Pancreas (tissue), 10 donors: ENCODE results near the gene AGMO. TPM values are rescaled to one million over a fixed set of nuclear protein-coding genes. Genes with fewer than 3 reads are reported as not detected.

ENCODE experiments used
- ATAC-seq, 4 donors: fragments of 200-7000 bp; cut with Tn5 transposase; one replicate each; pipeline versions ENCODE4 v1.8.0 to v1.9.1; 2020; ENCODE audit warnings: mild to moderate bottlenecking in 4 of 4, moderate library complexity in 4 of 4
- DNase-seq, 6 donors: peaks; one replicate each; pipeline ENCODE4 v3.0.0-alpha.2; 2020
- FAIRE-seq: peaks from 2 replicates; lab custom pipeline; 2012; peaks lifted over from hg19 to GRCh38; lab: Jason Lieb, UNC
- H3K27ac ChIP-seq, 4 donors: fragments of 200-600 bp; sonication (generic); 1 replicate in 3 of 4; 2 replicates in 1 of 4; pipeline versions ENCODE4 v1.5.0 to v1.8.0; 2020
- H3K27me3 ChIP-seq, 4 donors: fragments of 200-600 bp; one replicate each; pipeline ENCODE4 v1.8.0; 2021
- H3K36me3 ChIP-seq, 3 donors: fragments of 200-600 bp; sonication (generic) in 1 of 3; one replicate each; pipeline versions ENCODE4 v1.5.0 to v1.8.0; 2020 to 2021
- H3K4me1 ChIP-seq, 3 donors: fragments of 200-600 bp; one replicate each; pipeline ENCODE4 v1.8.0; 2021
- H3K4me3 ChIP-seq, 4 donors: fragments of 200-600 bp; sonication (generic) in 2 of 4; one replicate each; pipeline versions ENCODE4 v1.5.0 to v1.8.0; 2020 to 2021
- H3K9me3 ChIP-seq, 4 donors: fragments of 200-600 bp; one replicate each; pipeline ENCODE4 v1.8.0; 2021
- WGBS, 2 donors: extraction: QIAGEN DNeasy Blood & Tissue Kit; methylation state at CpG; one replicate each; pipeline ENCODE4 v1.1.7; 2013; 5-methylcytosine and 5-hydroxymethylcytosine counted together
- intact Hi-C, 3 donors: fragments of 100-400 bp; cut with DNase I; formaldehyde crosslinking; loops; one replicate each; pipeline versions ENCODE4 v1.11.1 to v1.14.2; 2022
- polyA plus RNA-seq, 2 donors: library from polyadenylated mRNA; stranded (reverse); fragments of 200-250 nt; gene quantifications; one replicate each; pipeline ENCODE4 v1.2.3, GENCODE V29; 2013
- total RNA-seq, 6 donors: library from RNA; stranded (reverse); fragmentation: NEBNext Ultra II Directional in 4 of 6; extraction: Animal tissue kit (Norgen Biotek cat#: 25700) in 4 of 6; gene quantifications; one replicate each; pipeline versions ENCODE4 v1.2.1 to v1.2.4, GENCODE V29; 2021 to 2023
- TF ChIP-seq, protein P1 (sequence below), 4 donors: fragments of 200-600 bp; sonication (generic) in 3 of 4; IDR thresholded peaks; one replicate each; pipeline versions ENCODE4 v1.5.0 to v1.8.0; 2021; ENCODE audit warnings: antibody characterized with exemption in 4 of 4
- donor health status: healthy with polysubstance abuse.
- donor health status: DM: no; HTN: no; CAD: no; lungs with moderate emphysema.
- donor health status: DM: no; HTN: no; CAD: no.
- donor health status: control.
- donor health status: control.
- donor health status: Bipolar disorder and iron deficiency.
- donor health status: DM: yes; HTN: yes; CAD: no.
- donor health status: DM: no; HTN: no; CAD: no.
- donor health status: DM: no; HTN: no; CAD: no.
- donor health status: DM: yes; HTN: yes; CAD: no.

The AGMO gene
- total and polyA plus RNA-seq, 8 donors, result 0.09 to 0.25 (median 0.19) TPM; not detected in 3

DNA sequence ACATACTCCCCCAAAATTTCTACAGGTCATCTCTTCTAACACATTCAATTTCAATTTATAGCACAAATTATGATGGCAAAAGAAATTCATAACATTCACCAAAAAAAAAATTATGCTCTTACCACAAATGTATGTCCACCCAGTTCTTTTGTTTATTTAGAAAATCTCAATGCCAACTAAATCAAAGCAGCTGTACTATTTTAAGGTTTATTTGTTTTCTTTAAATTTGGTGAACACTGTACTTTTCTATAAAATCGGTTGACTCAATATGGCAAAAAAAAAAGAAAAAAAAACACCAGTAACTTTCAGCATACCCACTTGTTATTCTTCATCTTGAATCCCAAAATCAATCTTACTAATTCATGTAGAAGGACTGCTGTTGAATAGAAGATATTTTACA, 225.7 kb downstream of the AGMO start:
- Histone ChIP-seq H3K4me3 (no peak overlapping the region), H3K36me3 (no peaks in the 10 kb centered on the region), H3K9me3 (no peaks in the 10 kb centered on the region), H3K27me3 (no peaks in the 10 kb centered on the region), H3K27ac (no peak overlapping the region), H3K4me1 (no peaks in the 10 kb centered on the region)
- intact Hi-C loops, result no loop called here
- 56 to 65% methylated on average over 1 of the region's 1 CpG for WGBS, 2 donors
- FAIRE-seq, result no peak
- no peak for ATAC-seq
- DNase-seq, result no peak
- TF ChIP-seq, protein P1, sequence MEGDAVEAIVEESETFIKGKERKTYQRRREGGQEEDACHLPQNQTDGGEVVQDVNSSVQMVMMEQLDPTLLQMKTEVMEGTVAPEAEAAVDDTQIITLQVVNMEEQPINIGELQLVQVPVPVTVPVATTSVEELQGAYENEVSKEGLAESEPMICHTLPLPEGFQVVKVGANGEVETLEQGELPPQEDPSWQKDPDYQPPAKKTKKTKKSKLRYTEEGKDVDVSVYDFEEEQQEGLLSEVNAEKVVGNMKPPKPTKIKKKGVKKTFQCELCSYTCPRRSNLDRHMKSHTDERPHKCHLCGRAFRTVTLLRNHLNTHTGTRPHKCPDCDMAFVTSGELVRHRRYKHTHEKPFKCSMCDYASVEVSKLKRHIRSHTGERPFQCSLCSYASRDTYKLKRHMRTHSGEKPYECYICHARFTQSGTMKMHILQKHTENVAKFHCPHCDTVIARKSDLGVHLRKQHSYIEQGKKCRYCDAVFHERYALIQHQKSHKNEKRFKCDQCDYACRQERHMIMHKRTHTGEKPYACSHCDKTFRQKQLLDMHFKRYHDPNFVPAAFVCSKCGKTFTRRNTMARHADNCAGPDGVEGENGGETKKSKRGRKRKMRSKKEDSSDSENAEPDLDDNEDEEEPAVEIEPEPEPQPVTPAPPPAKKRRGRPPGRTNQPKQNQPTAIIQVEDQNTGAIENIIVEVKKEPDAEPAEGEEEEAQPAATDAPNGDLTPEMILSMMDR (IDR thresholded peaks at IDR 0.05), result no peak

DNA sequence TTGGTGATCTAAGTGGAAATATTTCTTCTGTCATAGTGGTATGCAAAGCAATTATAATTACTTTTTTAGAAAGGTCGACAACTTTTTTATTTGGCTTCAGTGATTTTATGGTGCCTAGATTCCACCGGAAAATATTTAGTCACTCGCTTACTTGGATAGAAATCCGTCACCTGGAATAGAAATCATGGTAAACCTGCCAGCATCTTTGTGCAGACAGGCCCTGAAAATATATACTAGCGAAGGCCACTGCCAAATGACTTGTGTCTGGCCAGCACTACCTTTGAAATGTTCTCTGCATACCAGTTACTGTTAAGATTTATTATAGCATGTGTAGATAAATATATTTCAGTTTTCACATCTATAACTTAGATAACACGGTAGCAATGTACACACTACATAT, 226.4 kb downstream of the AGMO start:
- FAIRE-seq (no peak), DNase-seq (no peak), ATAC-seq (no peak)
- H3K4me3 ChIP-seq, result no peak overlapping the region
- TF ChIP-seq, protein P1 (IDR thresholded peaks at IDR 0.05), result no peak
- no peaks in the 10 kb centered on the region for H3K9me3 ChIP-seq
- no peak overlapping the region for H3K27ac ChIP-seq
- intact Hi-C loops, result no loop called here
- WGBS, 2 donors, result 78 to 90% methylated on average over 6 of the region's 6 CpGs
- H3K36me3 ChIP-seq, result no peaks in the 10 kb centered on the region
- no peaks in the 10 kb centered on the region for H3K4me1 ChIP-seq
- no peaks in the 10 kb centered on the region for H3K27me3 ChIP-seq

DNA sequence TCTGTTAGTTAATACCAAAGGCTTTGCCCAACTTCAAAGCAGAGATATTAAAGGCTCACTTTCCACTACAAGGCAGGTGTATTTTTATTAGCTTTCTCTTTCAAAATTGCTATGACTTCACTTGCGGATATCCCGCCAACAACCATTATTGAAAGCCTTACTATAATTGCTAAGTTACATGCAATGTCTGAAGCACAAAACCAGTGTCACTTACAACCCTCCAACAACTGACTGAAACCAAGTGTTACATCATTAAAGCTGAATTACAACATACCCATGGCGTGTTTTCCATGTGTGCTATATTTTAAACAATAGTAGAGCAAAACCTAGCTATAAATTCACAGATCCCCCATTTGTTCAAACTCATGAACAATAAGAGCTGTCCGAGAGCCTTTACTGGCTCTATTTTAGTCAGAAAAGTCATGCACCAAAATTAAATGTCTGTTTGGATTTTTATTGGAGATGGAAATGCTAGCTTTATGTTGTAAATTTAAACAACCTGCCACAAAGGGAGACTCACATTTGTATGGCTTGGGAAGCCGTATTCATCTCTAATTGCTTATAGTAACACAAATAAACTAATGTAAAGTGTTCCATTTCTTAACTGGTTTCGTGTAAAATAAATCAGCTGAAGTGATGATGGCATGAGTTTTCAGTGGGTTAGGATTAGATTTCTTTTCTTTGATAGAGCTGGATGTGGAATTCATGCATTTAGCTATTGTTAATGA, 227.1 kb downstream of the AGMO start:
- Histone ChIP-seq H3K4me3 (no peak overlapping the region), H3K27me3 (no peaks in the 10 kb centered on the region), H3K27ac (no peak overlapping the region), H3K4me1 (no peaks in the 10 kb centered on the region), H3K36me3 (no peaks in the 10 kb centered on the region), H3K9me3 (no peaks in the 10 kb centered on the region)
- intact Hi-C loops, result no loop called here
- TF ChIP-seq, protein P1 (IDR thresholded peaks at IDR 0.05), result no peak
- no peak for ATAC-seq
- no peak for DNase-seq
- no peak for FAIRE-seq
- WGBS, 2 donors, result 77 to 83% methylated on average over 6 of the region's 6 CpGs

DNA sequence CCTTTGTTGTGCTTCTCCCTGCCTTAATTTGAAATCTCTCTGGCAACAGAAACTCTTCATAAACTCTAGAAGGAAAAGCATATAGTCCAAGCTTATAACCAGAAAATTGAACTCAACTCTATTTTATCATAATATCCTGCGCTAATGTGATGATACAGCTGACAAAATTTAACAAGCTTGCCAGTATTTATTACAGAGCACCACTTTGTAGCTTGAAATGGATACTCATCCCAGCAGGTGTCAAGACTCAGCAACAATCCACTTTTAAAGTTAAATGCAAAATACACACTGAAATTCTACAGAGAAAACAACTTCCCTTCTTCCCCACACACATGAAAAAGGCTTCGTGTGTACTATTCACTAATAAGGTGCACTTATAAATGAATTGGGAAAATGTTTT, 228.9 kb downstream of the AGMO start:
- no peaks in the 10 kb centered on the region for H3K27me3 ChIP-seq
- 71 to 79% methylated on average over 2 of the region's 2 CpGs for WGBS, 2 donors
- H3K27ac ChIP-seq, result no peak overlapping the region
- H3K36me3 ChIP-seq, result no peaks in the 10 kb centered on the region
- no peak overlapping the region for H3K4me3 ChIP-seq
- no peaks in the 10 kb centered on the region for H3K9me3 ChIP-seq
- intact Hi-C loops, result no loop called here
- no peaks in the 10 kb centered on the region for H3K4me1 ChIP-seq
- TF ChIP-seq, protein P1 (IDR thresholded peaks at IDR 0.05), result no peak
- FAIRE-seq, result no peak
- no peak for ATAC-seq
- DNase-seq, result no peak

DNA sequence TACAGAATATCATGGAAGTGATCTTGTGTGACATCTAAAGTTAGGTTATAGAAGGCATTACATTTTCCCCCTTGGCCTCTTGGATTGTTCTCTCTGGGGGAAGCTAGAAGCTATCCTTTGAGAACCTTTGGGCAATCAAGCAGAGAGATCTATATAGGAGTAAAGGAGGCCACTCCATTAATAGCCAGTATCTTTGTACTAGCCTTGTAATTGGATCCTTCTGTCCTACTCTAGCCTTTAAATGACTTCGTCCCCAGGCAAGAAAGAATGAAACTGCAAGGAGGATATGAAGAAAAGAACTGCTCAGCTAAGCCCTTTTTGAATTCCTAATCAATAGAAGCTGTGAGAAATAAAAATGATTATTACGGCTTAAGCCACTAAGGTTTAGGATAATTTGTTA, 230.9 kb downstream of the AGMO start:
- H3K4me1 ChIP-seq, result no peaks in the 10 kb centered on the region
- no peak overlapping the region for H3K27ac ChIP-seq
- TF ChIP-seq, protein P1 (IDR thresholded peaks at IDR 0.05), result no peak
- no peaks in the 10 kb centered on the region for H3K9me3 ChIP-seq
- ATAC-seq (no peak), DNase-seq (no peak), FAIRE-seq (no peak)
- H3K4me3 ChIP-seq, result no peak overlapping the region
- H3K27me3 ChIP-seq, result no peaks in the 10 kb centered on the region
- 67 to 73% methylated on average over 2 of the region's 2 CpGs for WGBS, 2 donors
- H3K36me3 ChIP-seq, result no peaks in the 10 kb centered on the region
- intact Hi-C loops, result no loop called here
